Endothelial cell (in vitro differentiated cells): ENCODE data around the gene BACH2. TPM values are rescaled to one million over a fixed set of nuclear protein-coding genes. Genes with fewer than 3 reads are reported as not detected.

Experiments
- DNase-seq: peaks from one replicate; pipeline ENCODE4 v3.0.0; 2021; ENCODE audit warnings: low spot score
- H3K27ac Mint-ChIP-seq: one replicate; pipeline ENCODE4 v1.8.0; 2021; ENCODE audit warnings: mixed read lengths, inconsistent platforms; ENCODE audit not compliant: unreplicated experiment
- H3K27me3 Mint-ChIP-seq: one replicate; pipeline ENCODE4 v1.8.0; 2021; ENCODE audit warnings: mild to moderate bottlenecking, moderate library complexity, mixed read lengths, inconsistent platforms; ENCODE audit not compliant: unreplicated experiment
- H3K36me3 Mint-ChIP-seq: one replicate; pipeline ENCODE4 v1.8.0; 2021; ENCODE audit warnings: mild to moderate bottlenecking, low read depth, mixed read lengths, inconsistent platforms; ENCODE audit not compliant: unreplicated experiment
- H3K4me1 Mint-ChIP-seq: one replicate; pipeline ENCODE4 v1.8.0; 2021; ENCODE audit warnings: mild to moderate bottlenecking, mixed read lengths, inconsistent platforms; ENCODE audit not compliant: unreplicated experiment
- H3K4me3 Mint-ChIP-seq: one replicate; pipeline ENCODE4 v1.8.0; 2021; ENCODE audit warnings: mild to moderate bottlenecking, mixed read lengths, inconsistent platforms; ENCODE audit not compliant: unreplicated experiment
- H3K9me3 Mint-ChIP-seq: one replicate; pipeline ENCODE4 v1.8.0; 2021; ENCODE audit warnings: mixed read lengths, inconsistent platforms; ENCODE audit not compliant: unreplicated experiment
- CTCF ChIP-seq: fragments of 200-600 bp; sonication (generic); IDR thresholded peaks from one replicate; pipeline ENCODE4 v1.5.0; 2021; ENCODE audit warnings: antibody characterized with exemption; ENCODE audit not compliant: unreplicated experiment
- total RNA-seq: library from RNA; stranded (reverse); fragmentation: NEBNext Ultra II Directional; extraction: Animal tissue kit (Norgen Biotek cat#: 25700); gene quantifications from one replicate; pipeline ENCODE4 v1.2.1, GENCODE V29; 2021; ENCODE audit not compliant: unreplicated experiment

BACH2 gene
- total RNA-seq, 1 donor from 2014 or later: 3.9 TPM

- TF ChIP-seq CTCF: no peak
- no peaks in the 10 kb centered on the region for H3K36me3 Mint-ChIP-seq
- peaks cover 3% of the 10 kb centered on the region for H3K27me3 Mint-ChIP-seq
- no peak overlapping the region for H3K4me3 Mint-ChIP-seq
- H3K4me1 Mint-ChIP-seq: peaks cover 6% of the 10 kb centered on the region
- peaks cover 7% of the 10 kb centered on the region for H3K9me3 Mint-ChIP-seq
- no peak overlapping the region for H3K27ac Mint-ChIP-seq
- no peak for DNase-seq
Observed at GRCh38 chr6:90226257-90226656, 70.4 kb downstream of the BACH2 start.

GRCh38 chr6:90224196-90224595 is 72.4 kb downstream of the BACH2 start:
- H3K27ac Mint-ChIP-seq: no peak overlapping the region
- H3K27me3 Mint-ChIP-seq: peaks cover 3% of the 10 kb centered on the region
- no peak for TF ChIP-seq CTCF
- H3K4me1 Mint-ChIP-seq: no peaks in the 10 kb centered on the region
- no peak for DNase-seq
- no peaks in the 10 kb centered on the region for H3K36me3 Mint-ChIP-seq
- no peak overlapping the region for H3K4me3 Mint-ChIP-seq
- peaks cover 7% of the 10 kb centered on the region for H3K9me3 Mint-ChIP-seq

- TF ChIP-seq CTCF: no peak
- no peaks in the 10 kb centered on the region for H3K36me3 Mint-ChIP-seq
- H3K9me3 Mint-ChIP-seq: peaks cover 7% of the 10 kb centered on the region
- peaks cover 3% of the 10 kb centered on the region for H3K27me3 Mint-ChIP-seq
- no peaks in the 10 kb centered on the region for H3K4me1 Mint-ChIP-seq
- DNase-seq: no peak
- H3K4me3 Mint-ChIP-seq: no peak overlapping the region
- no peak overlapping the region for H3K27ac Mint-ChIP-seq
Observed at GRCh38 chr6:90222724-90223198, 73.9 kb downstream of the BACH2 start.

- no peak for TF ChIP-seq CTCF
- Mint-ChIP-seq H3K4me3 (no peak overlapping the region), H3K9me3 (peaks cover 7% of the 10 kb centered on the region), H3K4me1 (peaks cover under 1% of the 10 kb centered on the region), H3K36me3 (no peaks in the 10 kb centered on the region), H3K27me3 (peaks cover 3% of the 10 kb centered on the region), H3K27ac (no peak overlapping the region)
- DNase-seq: no peak
Observed at GRCh38 chr6:90222008-90222407, 74.6 kb downstream of the BACH2 start.

GRCh38 chr6:90221403-90221802 is 75.2 kb downstream of the BACH2 start:
- H3K27ac Mint-ChIP-seq: no peak overlapping the region
- H3K36me3 Mint-ChIP-seq: no peaks in the 10 kb centered on the region
- peaks cover 7% of the 10 kb centered on the region for H3K4me1 Mint-ChIP-seq
- DNase-seq: no peak
- no peak overlapping the region for H3K4me3 Mint-ChIP-seq
- no peak for TF ChIP-seq CTCF
- H3K9me3 Mint-ChIP-seq: peaks cover 7% of the 10 kb centered on the region
- H3K27me3 Mint-ChIP-seq: peaks cover 3% of the 10 kb centered on the region
